LNCaP clone FGC (cell line): ENCODE results near the gene LTA4H.
"Not testable (repeated sequence)": the region's sequence is repeated elsewhere in the genome, so short reads cannot be mapped to it uniquely, and the experiment has no call there.

Experiments used
- DNase-seq: peaks from one replicate; pipeline ENCODE4 v3.0.0-alpha.2; 2011; ENCODE audit warnings: low read depth
- H3K4me3 ChIP-seq: 2 replicates; pipeline ENCODE4 v1.5.1; 2011; ENCODE audit warnings: mild to moderate bottlenecking, low read depth, low read length, control low read depth
- CTCF ChIP-seq: IDR thresholded peaks from 2 replicates; pipeline ENCODE4 v1.5.1; 2012; ENCODE audit warnings: mild to moderate bottlenecking; ENCODE audit not compliant: control insufficient read depth, insufficient read depth; ENCODE audit errors: extremely low read depth

Gene LTA4H

GRCh38 chr12:96075560-96075959, 40.2 kb upstream of the LTA4H start:
- DNase-seq, result no peak
- no peak overlapping the region for H3K4me3 ChIP-seq

GRCh38 chr12:96073346-96074330, 38.3 kb upstream of the LTA4H start:
- no peak overlapping the region for H3K4me3 ChIP-seq
- DNase-seq, result no peak
- TF ChIP-seq CTCF, result no peak

More at GRCh38 chr12:96075560-96075959, 40.2 kb upstream of the LTA4H start:
- no peak for TF ChIP-seq CTCF

- no peak overlapping the region for H3K4me3 ChIP-seq
- no peak for DNase-seq
- peak; percentile 19; the same call in 1 of the 2 replicates for TF ChIP-seq CTCF
Observed at GRCh38 chr12:96070670-96071279, 35.4 kb upstream of the LTA4H start.

GRCh38 chr12:96069511-96070231, 34.3 kb upstream of the LTA4H start:
- TF ChIP-seq CTCF, result no peak
- no peak overlapping the region for H3K4me3 ChIP-seq
- no peak for DNase-seq

- H3K4me3 ChIP-seq, result no peak overlapping the region
- DNase-seq, result no peak
- no peak for TF ChIP-seq CTCF
Observed at GRCh38 chr12:96068636-96069035, 33.2 kb upstream of the LTA4H start.

DNA sequence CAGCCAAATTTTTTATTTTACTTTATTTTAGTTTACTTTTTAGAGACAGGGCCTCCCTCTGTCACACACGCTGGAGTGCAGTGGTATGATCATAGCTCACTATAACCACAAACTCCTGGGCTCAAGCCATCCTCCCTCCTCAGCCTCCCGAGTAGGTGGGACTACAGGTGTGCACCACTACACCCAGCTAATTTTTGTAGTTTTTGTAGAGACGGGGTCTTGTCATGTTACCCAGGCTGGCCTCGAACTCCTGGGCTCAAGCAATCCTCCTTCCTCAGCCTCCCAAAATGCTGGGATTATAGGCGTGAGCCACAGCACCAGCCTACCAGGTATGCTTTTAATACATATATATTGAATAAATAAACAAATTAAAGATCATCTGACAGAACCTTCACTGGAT, 32.7 kb upstream of the LTA4H start:
- no peak overlapping the region for H3K4me3 ChIP-seq
- no peak for DNase-seq
- no peak for TF ChIP-seq CTCF

DNA sequence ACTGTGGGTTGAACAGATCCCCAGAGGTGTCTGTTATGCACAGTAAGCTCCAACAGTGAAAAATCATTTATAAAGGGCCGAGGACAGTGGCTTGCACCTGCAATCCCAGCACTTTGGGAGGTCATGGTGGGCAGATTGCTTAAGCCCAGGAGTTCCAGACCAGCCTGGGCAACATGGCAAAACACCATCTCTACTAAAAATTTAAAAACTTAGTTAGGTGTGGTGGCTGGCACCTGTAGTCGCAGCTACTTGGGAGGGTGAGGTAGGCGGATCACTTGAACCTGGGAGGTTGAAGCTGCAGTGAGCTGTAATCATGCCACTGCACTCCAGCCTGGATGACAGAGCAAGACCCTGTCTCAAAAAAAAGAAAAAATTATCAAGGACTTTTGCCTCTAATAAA, 30.4 kb upstream of the LTA4H start:
- not testable (repeated sequence) for DNase-seq

More for the DNA sequence above, 30.4 kb upstream of the LTA4H start:
- not testable (repeated sequence) for H3K4me3 ChIP-seq
